Natural killer cell (primary cell): Measurements from ENCODE around the gene CLASP1. TPM values are rescaled to one million over a fixed set of nuclear protein-coding genes. Genes with fewer than 3 reads are reported as not detected.

Experiments
- ATAC-seq, 3 donors: fragments of 150-1000 bp in 2 of 3; fragments of 200-7000 bp in 1 of 3; cut with Tn5 transposase; 1 replicate in 1 of 3; 2 replicates in 2 of 3; pipeline ENCODE4 v1.10.0; 2021; ENCODE audit warnings: mild to moderate bottlenecking in 2 of 3, moderate library complexity in 2 of 3
- DNase-seq, 2 donors: peaks; one replicate each; pipeline versions ENCODE4 v3.0.0 to v3.0.0-alpha.2; 2013 to 2021; ENCODE audit warnings: mixed read lengths in 1 of 2
- H3K27ac ChIP-seq: one replicate; pipeline ENCODE4 v1.5.1; 2013; ENCODE audit warnings: mild to moderate bottlenecking, low read length
- H3K27me3 ChIP-seq: one replicate; pipeline ENCODE4 v1.6.1; 2013; ENCODE audit warnings: low read length; ENCODE audit not compliant: control insufficient read depth, insufficient read depth
- H3K36me3 ChIP-seq: one replicate; pipeline ENCODE4 v1.6.1; 2013; ENCODE audit warnings: low read length; ENCODE audit not compliant: control insufficient read depth, insufficient read depth
- H3K4me1 ChIP-seq: one replicate; pipeline ENCODE4 v1.6.1; 2013; ENCODE audit warnings: low read length; ENCODE audit not compliant: control insufficient read depth, insufficient read depth
- H3K4me3 ChIP-seq: one replicate; pipeline ENCODE4 v1.5.1; 2013; ENCODE audit warnings: low read length
- H3K9me3 ChIP-seq: one replicate; pipeline ENCODE4 v1.6.1; 2013; ENCODE audit warnings: low read length; ENCODE audit not compliant: control insufficient read depth, insufficient read depth
- H3K27ac Mint-ChIP-seq, 2 donors: one replicate each; pipeline ENCODE4 v1.8.0; 2022; ENCODE audit warnings: mild to moderate bottlenecking in 2 of 2, mixed read lengths in 2 of 2, moderate library complexity in 1 of 2
- H3K27me3 Mint-ChIP-seq, 2 donors: one replicate each; pipeline ENCODE4 v1.8.0; 2022; ENCODE audit warnings: low read depth in 2 of 2, mixed read lengths in 2 of 2
- H3K36me3 Mint-ChIP-seq: one replicate; pipeline ENCODE4 v1.8.0; 2022; ENCODE audit warnings: mixed read lengths
- H3K4me1 Mint-ChIP-seq, 2 donors: one replicate each; pipeline ENCODE4 v1.8.0; 2022; ENCODE audit warnings: mixed read lengths in 2 of 2
- H3K4me3 Mint-ChIP-seq: one replicate; pipeline ENCODE4 v1.8.0; 2022; ENCODE audit warnings: mild to moderate bottlenecking, moderate library complexity, mixed read lengths
- H3K9me3 Mint-ChIP-seq, 2 donors: one replicate each; pipeline ENCODE4 v1.8.0; 2022; ENCODE audit warnings: mixed read lengths in 2 of 2
- WGBS: methylation state at CpG from one replicate; pipeline ENCODE4 v1.1.7; 2013; ENCODE audit warnings: missing lambda C conversion rate; ENCODE audit not compliant: insufficient coverage; 5-methylcytosine and 5-hydroxymethylcytosine counted together
- intact Hi-C: fragments of 100-400 bp; cut with micrococcal nuclease; formaldehyde crosslinking; loops from one replicate; pipeline ENCODE4 v1.14.2; 2022
- total RNA-seq, 4 donors: library from RNA; stranded (reverse); fragments of 120-200 nt in 1 of 4; gene quantifications; one replicate each; pipeline versions ENCODE4 v1.2.3 to v1.2.4, GENCODE V29; 2013 to 2022
- TF ChIP-seq, protein P1 (sequence below): fragments of 200-600 bp; IDR thresholded peaks from one replicate; pipeline ENCODE4 v1.8.0; 2022; ENCODE audit warnings: antibody characterized with exemption

The CLASP1 gene
- total RNA-seq, 3 donors from 2014 or later (not counting 1 experiment from before 2014, with no cell fraction given), result 125 to 142 (median 127) TPM

DNA sequence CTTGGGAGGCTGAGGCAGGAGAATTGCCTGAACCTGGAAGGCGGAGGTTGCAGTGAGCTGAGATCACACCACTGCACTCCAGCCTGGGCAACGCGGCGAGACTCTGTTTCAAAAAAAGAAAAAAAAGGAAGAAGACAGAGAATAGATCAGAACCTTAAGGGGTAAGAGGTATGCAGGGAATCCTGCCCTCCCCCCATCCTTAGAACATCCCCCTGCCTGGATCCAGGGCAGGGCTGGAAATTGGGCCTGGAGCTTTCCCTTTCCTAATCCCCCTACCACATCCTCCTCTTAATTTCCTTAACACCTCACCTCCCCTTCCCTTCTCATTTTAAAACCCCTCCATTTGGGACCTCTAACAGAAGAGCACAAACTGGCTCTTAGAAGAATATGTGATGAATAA lies 62.1 kb downstream of the CLASP1 start:
- H3K27ac Mint-ChIP-seq, result no peak overlapping the region
- Histone ChIP-seq H3K9me3 (no peaks in the 10 kb centered on the region), H3K4me1 (no peaks in the 10 kb centered on the region), H3K4me3 (no peak overlapping the region), H3K27me3 (no peaks in the 10 kb centered on the region), H3K27ac (no peak overlapping the region), H3K36me3 (no peaks in the 10 kb centered on the region)
- H3K4me3 Mint-ChIP-seq, result no peak overlapping the region
- H3K36me3 Mint-ChIP-seq, result no peaks in the 10 kb centered on the region
- no peak for DNase-seq
- intact Hi-C loops, result no loop called here
- 93% methylated on average over 1 of the region's 4 CpGs for WGBS
- H3K9me3 Mint-ChIP-seq, result no peaks in the 10 kb centered on the region
- TF ChIP-seq, protein P1, sequence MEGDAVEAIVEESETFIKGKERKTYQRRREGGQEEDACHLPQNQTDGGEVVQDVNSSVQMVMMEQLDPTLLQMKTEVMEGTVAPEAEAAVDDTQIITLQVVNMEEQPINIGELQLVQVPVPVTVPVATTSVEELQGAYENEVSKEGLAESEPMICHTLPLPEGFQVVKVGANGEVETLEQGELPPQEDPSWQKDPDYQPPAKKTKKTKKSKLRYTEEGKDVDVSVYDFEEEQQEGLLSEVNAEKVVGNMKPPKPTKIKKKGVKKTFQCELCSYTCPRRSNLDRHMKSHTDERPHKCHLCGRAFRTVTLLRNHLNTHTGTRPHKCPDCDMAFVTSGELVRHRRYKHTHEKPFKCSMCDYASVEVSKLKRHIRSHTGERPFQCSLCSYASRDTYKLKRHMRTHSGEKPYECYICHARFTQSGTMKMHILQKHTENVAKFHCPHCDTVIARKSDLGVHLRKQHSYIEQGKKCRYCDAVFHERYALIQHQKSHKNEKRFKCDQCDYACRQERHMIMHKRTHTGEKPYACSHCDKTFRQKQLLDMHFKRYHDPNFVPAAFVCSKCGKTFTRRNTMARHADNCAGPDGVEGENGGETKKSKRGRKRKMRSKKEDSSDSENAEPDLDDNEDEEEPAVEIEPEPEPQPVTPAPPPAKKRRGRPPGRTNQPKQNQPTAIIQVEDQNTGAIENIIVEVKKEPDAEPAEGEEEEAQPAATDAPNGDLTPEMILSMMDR, result no peak
- ATAC-seq, result no peak
- no peaks in the 10 kb centered on the region for H3K27me3 Mint-ChIP-seq
- peaks cover 40 to 43% of the 10 kb centered on the region in 2 donors for H3K4me1 Mint-ChIP-seq

DNA sequence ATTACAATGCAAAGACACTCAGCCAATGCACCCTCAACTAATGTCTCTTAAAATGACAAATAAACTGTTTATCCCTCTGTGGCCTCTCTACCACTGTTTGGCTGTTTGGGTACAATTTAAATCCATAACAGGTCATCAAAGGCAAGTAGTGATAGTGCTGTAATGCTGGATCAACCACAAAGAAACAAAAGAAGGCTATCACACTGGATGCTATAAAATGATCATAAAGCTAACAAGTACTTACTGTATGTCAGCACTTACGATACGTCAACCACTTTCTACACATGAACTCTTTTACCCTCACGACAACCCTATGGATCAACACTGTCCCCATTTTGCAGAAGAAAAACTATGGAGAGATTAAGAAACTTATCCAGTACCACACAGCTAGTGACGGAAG lies 64.5 kb downstream of the CLASP1 start:
- Histone ChIP-seq H3K27me3 (no peaks in the 10 kb centered on the region), H3K27ac (no peak overlapping the region), H3K4me3 (no peak overlapping the region), H3K9me3 (no peaks in the 10 kb centered on the region), H3K4me1 (no peaks in the 10 kb centered on the region), H3K36me3 (no peaks in the 10 kb centered on the region)
- H3K36me3 Mint-ChIP-seq, result no peaks in the 10 kb centered on the region
- H3K27ac Mint-ChIP-seq, result no peak overlapping the region
- no peaks in the 10 kb centered on the region for H3K9me3 Mint-ChIP-seq
- peaks cover 25 to 43% of the 10 kb centered on the region in 2 donors for H3K4me1 Mint-ChIP-seq
- H3K27me3 Mint-ChIP-seq, result no peaks in the 10 kb centered on the region
- TF ChIP-seq, protein P1, result no peak
- DNase-seq, result no peak
- no peak overlapping the region for H3K4me3 Mint-ChIP-seq
- no peak for ATAC-seq
- intact Hi-C loops, result no loop called here
- 100% methylated on average over 3 of the region's 4 CpGs for WGBS

DNA sequence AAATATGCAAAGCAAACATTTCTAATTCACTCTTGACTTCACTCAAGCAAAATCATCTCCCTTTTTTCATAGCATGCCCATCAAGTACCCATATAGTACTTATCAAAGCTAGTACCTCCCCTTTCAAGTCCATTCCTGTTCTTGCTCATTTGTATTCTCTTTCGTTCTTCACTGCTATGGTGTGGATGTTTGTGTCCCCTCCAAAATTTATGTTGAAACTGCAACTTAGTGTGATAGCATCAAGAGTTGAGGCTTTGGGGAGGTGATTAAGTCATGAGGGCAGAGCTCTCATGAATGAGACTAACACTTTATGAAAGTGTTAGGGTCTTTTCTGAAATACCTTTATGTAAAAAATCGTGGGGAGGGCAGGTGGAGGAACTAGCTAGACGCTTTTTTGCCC lies 65.7 kb downstream of the CLASP1 start:
- H3K27me3 Mint-ChIP-seq, result no peaks in the 10 kb centered on the region
- H3K9me3 Mint-ChIP-seq, result no peaks in the 10 kb centered on the region
- H3K9me3 ChIP-seq, result no peaks in the 10 kb centered on the region
- no peaks in the 10 kb centered on the region for H3K36me3 ChIP-seq
- no peak overlapping the region for H3K4me3 Mint-ChIP-seq
- ATAC-seq (no peak), DNase-seq (no peak)
- TF ChIP-seq, protein P1, result no peak
- H3K4me1 Mint-ChIP-seq, result peaks cover 31 to 48% of the 10 kb centered on the region in 2 donors
- intact Hi-C loops, result no loop called here
- H3K4me1 ChIP-seq, result no peaks in the 10 kb centered on the region
- H3K27ac ChIP-seq, result no peak overlapping the region
- H3K27ac Mint-ChIP-seq, result no peak overlapping the region
- no peaks in the 10 kb centered on the region for H3K27me3 ChIP-seq
- no peak overlapping the region for H3K4me3 ChIP-seq
- WGBS, result 79% methylated on average over 3 of the region's 3 CpGs
- H3K36me3 Mint-ChIP-seq, result no peaks in the 10 kb centered on the region

DNA sequence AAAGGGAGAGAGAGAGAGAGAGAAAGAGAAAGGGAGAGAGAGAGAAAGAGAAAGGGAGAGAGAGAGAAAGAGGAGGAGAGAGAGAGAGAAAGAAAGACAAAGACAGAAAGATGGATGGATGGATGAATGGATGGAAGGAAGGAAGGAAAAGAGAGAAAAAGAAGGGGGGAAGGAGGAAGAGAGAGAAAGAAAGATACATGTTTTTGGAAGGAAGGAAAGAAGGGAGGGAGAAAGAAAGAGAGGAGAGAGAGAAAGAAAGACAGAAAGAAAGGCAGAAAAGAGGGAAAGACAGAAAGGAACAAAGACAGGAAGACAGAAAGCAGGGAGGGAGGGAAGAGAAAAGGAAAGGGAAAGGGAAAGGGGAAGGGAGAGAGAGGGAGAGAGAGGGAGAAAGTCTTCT lies 67.0 kb downstream of the CLASP1 start:
- no peaks in the 10 kb centered on the region for H3K36me3 ChIP-seq
- no peaks in the 10 kb centered on the region for H3K9me3 ChIP-seq
- no peaks in the 10 kb centered on the region for H3K4me1 ChIP-seq
- Mint-ChIP-seq H3K4me1 (peaks cover 32 to 48% of the 10 kb centered on the region in 2 donors), H3K36me3 (no peaks in the 10 kb centered on the region), H3K4me3 (no peak overlapping the region), H3K9me3 (no peaks in the 10 kb centered on the region), H3K27ac (peak overlapping the region in 1 of 2 donors; percentile 24), H3K27me3 (no peaks in the 10 kb centered on the region)
- H3K27ac ChIP-seq, result no peak overlapping the region
- DNase-seq (no peak), ATAC-seq (no peak)
- TF ChIP-seq, protein P1, result no peak
- intact Hi-C loops, result no loop called here
- H3K4me3 ChIP-seq, result no peak overlapping the region
- no peaks in the 10 kb centered on the region for H3K27me3 ChIP-seq
